GM23338 (cell line): ENCODE data around the gene TCP11. TPM values are rescaled to one million over a fixed set of nuclear protein-coding genes. Genes with fewer than 3 reads are reported as not detected.

ENCODE experiments used
- ATAC-seq: fragments of 200-7000 bp; cut with Tn5 transposase; 3 replicates; pipeline ENCODE4 v1.9.1; 2020
- DNase-seq: peaks from one replicate; pipeline ENCODE4 v3.0.0-alpha.2; 2015; ENCODE audit warnings: low spot score
- H2AFZ ChIP-seq: fragments of 200-600 bp; sonication (generic); 2 replicates; pipeline ENCODE4 v1.8.0; 2016; ENCODE audit warnings: antibody characterized with exemption, mild to moderate bottlenecking, moderate library complexity
- H3F3A ChIP-seq: fragments of 200-600 bp; sonication (generic); replicated peaks from 2 replicates; pipeline ENCODE4 v1.8.0; 2017; ENCODE audit warnings: antibody characterized with exemption, mixed run types, low read depth
- H3K27ac ChIP-seq: fragments of 200-600 bp; sonication (generic); 2 replicates; pipeline ENCODE4 v1.6.1; 2016; ENCODE audit warnings: low read depth
- H3K27me3 ChIP-seq: fragments of 200-600 bp; sonication (generic); 2 replicates; pipeline ENCODE4 v1.8.0; 2016; ENCODE audit warnings: mild to moderate bottlenecking, mixed run types, moderate library complexity; ENCODE audit not compliant: insufficient read depth
- H3K36me3 ChIP-seq: fragments of 200-600 bp; sonication (generic); 2 replicates; pipeline ENCODE4 v1.8.0; 2016; ENCODE audit warnings: mild to moderate bottlenecking; ENCODE audit not compliant: insufficient read depth
- H3K4me1 ChIP-seq: fragments of 200-600 bp; sonication (generic); 2 replicates; pipeline ENCODE4 v1.8.0; 2016; ENCODE audit warnings: mild to moderate bottlenecking, moderate library complexity; ENCODE audit not compliant: insufficient read depth
- H3K4me2 ChIP-seq: fragments of 200-600 bp; sonication (generic); 2 replicates; pipeline ENCODE4 v1.7.1; 2017; ENCODE audit warnings: mixed run types
- H3K4me3 ChIP-seq: fragments of 200-600 bp; sonication (generic); 2 replicates; pipeline ENCODE4 v1.6.1; 2016; ENCODE audit warnings: mixed run types
- H3K79me2 ChIP-seq: fragments of 200-600 bp; sonication (generic); replicated peaks from 2 replicates; pipeline ENCODE4 v1.8.0; 2017; ENCODE audit warnings: mild to moderate bottlenecking; ENCODE audit not compliant: insufficient read depth
- H3K9me2 ChIP-seq: fragments of 200-600 bp; sonication (generic); 2 replicates; pipeline ENCODE4 v1.8.0; 2017; ENCODE audit not compliant: insufficient read depth
- H4K20me1 ChIP-seq: fragments of 200-600 bp; sonication (generic); replicated peaks from 2 replicates; pipeline ENCODE4 v1.8.0; 2017; ENCODE audit warnings: mild to moderate bottlenecking; ENCODE audit not compliant: insufficient read depth
- H3K27ac Mint-ChIP-seq: 2 replicates; pipeline ENCODE4 v1.8.0; 2020; ENCODE audit warnings: inconsistent platforms, mild to moderate bottlenecking, moderate library complexity, mixed read lengths
- H3K27me3 Mint-ChIP-seq: 3 replicates; pipeline ENCODE4 v1.8.0; 2022; ENCODE audit warnings: low read depth, mild to moderate bottlenecking, moderate library complexity, mixed read lengths, inconsistent platforms; ENCODE audit not compliant: insufficient read depth, poor library complexity
- H3K36me3 Mint-ChIP-seq: 3 replicates; pipeline ENCODE4 v1.8.0; 2021; ENCODE audit warnings: low read depth, mild to moderate bottlenecking, inconsistent platforms, moderate library complexity, mixed read lengths
- H3K4me1 Mint-ChIP-seq: 3 replicates; pipeline ENCODE4 v1.8.0; 2020; ENCODE audit warnings: mild to moderate bottlenecking, inconsistent platforms, mixed read lengths
- H3K4me3 Mint-ChIP-seq: 3 replicates; pipeline ENCODE4 v1.8.0; 2021; ENCODE audit warnings: moderate library complexity, mild to moderate bottlenecking, inconsistent platforms, mixed read lengths
- H3K9me3 Mint-ChIP-seq: 3 replicates; pipeline ENCODE4 v1.8.0; 2020; ENCODE audit warnings: moderate library complexity, mild to moderate bottlenecking, inconsistent platforms, mixed read lengths
- CREB1 ChIP-seq: fragments of 250-450 bp; sonication (Bioruptor Pico); IDR thresholded peaks from 2 replicates; pipeline ENCODE4 v1.5.0; 2020; ENCODE audit warnings: low read depth, mild to moderate bottlenecking, moderate library complexity
- CTCF ChIP-seq, 2 experiments: fragments of 200-600 bp in 1 of 2; sonication (generic) in 1 of 2; conservative IDR thresholded peaks; 2 replicates each; pipeline versions ENCODE4 v1.5.1 to v1.6.1; 2016 to 2017; ENCODE audit warnings: antibody characterized with exemption in 2 of 2, low read depth in 2 of 2, mild to moderate bottlenecking in 2 of 2, moderate library complexity in 1 of 2
- ETS1 ChIP-seq: IDR thresholded peaks from 2 replicates; pipeline ENCODE4 v1.6.1; 2016; ENCODE audit warnings: antibody characterized with exemption
- EZH2 ChIP-seq: fragments of 200-600 bp; sonication (generic); IDR thresholded peaks from one replicate; pipeline ENCODE4 v1.8.0; 2017; ENCODE audit warnings: antibody characterized with exemption, mild to moderate bottlenecking, low read depth; ENCODE audit not compliant: unreplicated experiment
- EZH2phosphoT487 ChIP-seq: fragments of 200-600 bp; sonication (generic); IDR thresholded peaks from one replicate; pipeline ENCODE4 v1.8.1; 2018; ENCODE audit warnings: antibody characterized with exemption; ENCODE audit not compliant: unreplicated experiment
- JUNB ChIP-seq: IDR thresholded peaks from one replicate; pipeline ENCODE4 v1.6.1; 2016; ENCODE audit warnings: antibody characterized with exemption; ENCODE audit not compliant: unreplicated experiment
- NANOG ChIP-seq: IDR thresholded peaks from 2 replicates; pipeline ENCODE4 v1.6.1; 2016; ENCODE audit warnings: antibody characterized with exemption, borderline replicate concordance
- POLR2AphosphoS5 ChIP-seq: IDR thresholded peaks from 2 replicates; pipeline ENCODE4 v1.6.1; 2016; ENCODE audit warnings: antibody characterized with exemption, low read depth
- REST ChIP-seq: IDR thresholded peaks from one replicate; pipeline ENCODE4 v1.6.1; 2018; ENCODE audit warnings: antibody characterized with exemption; ENCODE audit not compliant: unreplicated experiment
- STAT1 ChIP-seq: IDR thresholded peaks from one replicate; pipeline ENCODE4 v1.6.1; 2016; ENCODE audit warnings: antibody characterized with exemption; ENCODE audit not compliant: unreplicated experiment
- ZNF114 ChIP-seq: fragments of 250-450 bp; sonication (Bioruptor Pico); IDR thresholded peaks from 2 replicates; pipeline ENCODE4 v1.5.0; 2020; ENCODE audit warnings: mild to moderate bottlenecking, moderate library complexity
- ZNF331 ChIP-seq: fragments of 250-450 bp; sonication (Bioruptor Pico); IDR thresholded peaks from 2 replicates; pipeline ENCODE4 v1.5.0; 2020; ENCODE audit warnings: low read depth, mild to moderate bottlenecking, moderate library complexity
- ZNF462 ChIP-seq: fragments of 250-450 bp; sonication (Bioruptor Pico); IDR thresholded peaks from 2 replicates; pipeline ENCODE4 v1.5.0; 2020; ENCODE audit warnings: mild to moderate bottlenecking, moderate library complexity
- polyA plus RNA-seq: library from polyadenylated mRNA; unstranded; fragments of >200 nt; fragmentation: Nextera tagmentation; extraction: Ambion mirVana; gene quantifications from 2 replicates; pipeline ENCODE4 v1.2.1, GENCODE V29; 2016
- total RNA-seq: library from RNA; depleted of rRNA; stranded (reverse); fragments of >200 nt; shearing (Covaris generic); gene quantifications from 2 replicates; pipeline ENCODE4 v1.2.3, GENCODE V29; 2014

TCP11 gene
- total and polyA plus RNA-seq, 2 experiments from 2014 or later, result not detected

GRCh38 chr6:35178012-35178411 lies 36.9 kb upstream of the TCP11 start:
- no peak overlapping the region for H3K27ac Mint-ChIP-seq
- ATAC-seq, result no peak
- H3K4me2 ChIP-seq, result no peak overlapping the region

More at GRCh38 chr6:35178012-35178411, 36.9 kb upstream of the TCP11 start:
- Histone ChIP-seq H3K4me1 (no peaks in the 10 kb centered on the region; the same call in 1 of the 2 replicates), H3K9me2 (no peaks in the 10 kb centered on the region), H3K27ac (no peak overlapping the region), H3F3A (peaks cover 8% of the 10 kb centered on the region; the same call in 1 of the 2 replicates), H3K27me3 (peaks cover 19% of the 10 kb centered on the region), H3K36me3 (no peaks in the 10 kb centered on the region), H3K79me2 (no peaks in the 10 kb centered on the region), H2AFZ (no peak overlapping the region), H4K20me1 (no peaks in the 10 kb centered on the region; the same call in 1 of the 2 replicates), H3K4me3 (no peak overlapping the region)
- Mint-ChIP-seq H3K4me3 (no peak overlapping the region), H3K4me1 (peaks cover 17% of the 10 kb centered on the region), H3K27me3 (peaks cover 6% of the 10 kb centered on the region), H3K36me3 (no peaks in the 10 kb centered on the region), H3K9me3 (no peaks in the 10 kb centered on the region)
- no peak for DNase-seq
- TF ChIP-seq CREB1 (CRISPR knock-in tag) (no peak), STAT1 (no peak), REST (no peak), ZNF462 (CRISPR knock-in tag) (no peak), NANOG (no peak), EZH2 (no peak), JUNB (no peak), ETS1 (no peak), POLR2AphosphoS5 (no peak), EZH2phosphoT487 (no peak), CTCF (conservative IDR thresholded peaks at IDR 0.05; ENCODE audit: low read depth in 2 of 2) (no peak), ZNF331 (CRISPR knock-in tag) (no peak), ZNF114 (no peak)
